B cell (primary cell): ENCODE data around the gene ATP7B. TPM values are rescaled to one million over a fixed set of nuclear protein-coding genes. Genes with fewer than 3 reads are reported as not detected.
"Not testable (repeated sequence)": the region's sequence is repeated elsewhere in the genome, so short reads cannot be mapped to it uniquely, and the experiment has no call there.

Experiments used
- ATAC-seq: fragments of 200-7000 bp; cut with Tn5 transposase; one replicate; pipeline ENCODE4 v1.10.0; 2021; ENCODE audit warnings: low read depth, mild to moderate bottlenecking, moderate number of reproducible peaks, moderate library complexity
- CTCF ChIA-PET: fragments of 350-600 bp; sonication (Branson Sonifier 250); formaldehyde crosslinking; loops from one replicate; lab custom pipeline; 2021; ENCODE audit warnings: antibody characterized with exemption, inconsistent platforms; lab: Charles Lee
- POLR2A ChIA-PET: fragments of 350-600 bp; sonication (Branson Sonifier 250); formaldehyde crosslinking; loops from one replicate; lab custom pipeline; 2021; ENCODE audit warnings: antibody characterized with exemption; lab: Charles Lee
- DNase-seq: peaks from one replicate; pipeline ENCODE4 v3.0.0; 2013
- H2AFZ ChIP-seq: 2 replicates; pipeline ENCODE4 v1.6.1; 2012; ENCODE audit warnings: mild to moderate bottlenecking, low read depth, low read length; ENCODE audit not compliant: insufficient read depth, poor library complexity, severe bottlenecking
- H3K27ac ChIP-seq, 2 donors: 1 replicate in 1 of 2; 2 replicates in 1 of 2; pipeline ENCODE4 v1.5.1; 2012 to 2013; ENCODE audit warnings: low read length in 2 of 2, mild to moderate bottlenecking in 2 of 2, moderate library complexity in 1 of 2
- H3K27me3 ChIP-seq, 4 experiments: fragments of 200-600 bp in 1 of 4; sonication (generic) in 1 of 4; replicated peaks in 1 of 4; 1 replicate in 2 of 4; 2 replicates in 2 of 4; pipeline versions ENCODE4 v1.6.1 to v1.7.0; 2013 to 2016; ENCODE audit warnings: low read length in 3 of 4, mild to moderate bottlenecking in 2 of 4, mixed read lengths in 1 of 4, moderate library complexity in 1 of 4; ENCODE audit not compliant: insufficient read depth in 4 of 4, control insufficient read depth in 3 of 4; ENCODE audit errors: control extremely low read depth in 1 of 4
- H3K36me3 ChIP-seq, 2 experiments: replicated peaks in 1 of 2; 1 replicate in 1 of 2; 2 replicates in 1 of 2; pipeline versions ENCODE4 v1.6.1 to v1.7.1; 2013; ENCODE audit warnings: low read length in 1 of 2; ENCODE audit not compliant: insufficient read depth in 2 of 2, control insufficient read depth in 1 of 2; ENCODE audit errors: control extremely low read depth in 1 of 2, extremely low read depth in 1 of 2
- H3K4me1 ChIP-seq, 2 donors: fragments of 200-600 bp in 1 of 2; sonication (generic) in 1 of 2; 1 replicate in 1 of 2; 2 replicates in 1 of 2; pipeline versions ENCODE4 v1.5.1 to v1.6.1; 2013 to 2017; ENCODE audit warnings: low read length in 2 of 2; ENCODE audit not compliant: control insufficient read depth in 2 of 2, insufficient read depth in 2 of 2
- H3K4me2 ChIP-seq: replicated peaks from 2 replicates; pipeline ENCODE3; 2012; ENCODE audit warnings: mild to moderate bottlenecking, low read depth, low read length; ENCODE audit not compliant: poor library complexity, severe bottlenecking
- H3K4me3 ChIP-seq, 5 experiments: fragments of 200-600 bp in 1 of 5; sonication (generic) in 1 of 5; 1 replicate in 3 of 5; 2 replicates in 2 of 5; pipeline versions ENCODE4 v1.5.1 to v1.7.0; 2011 to 2016; ENCODE audit warnings: low read length in 4 of 5, mild to moderate bottlenecking in 4 of 5, low read depth in 2 of 5, control low read depth in 1 of 5, moderate library complexity in 1 of 5; ENCODE audit not compliant: insufficient read depth in 1 of 5; ENCODE audit errors: control extremely low read depth in 1 of 5, extremely low read depth in 1 of 5
- H3K79me2 ChIP-seq: fragments of 200-600 bp; sonication (generic); one replicate; pipeline ENCODE4 v1.6.0; 2016; ENCODE audit warnings: low read length; ENCODE audit not compliant: control insufficient read depth, insufficient read depth
- H3K9ac ChIP-seq: fragments of 200-600 bp; sonication (generic); 2 replicates; pipeline ENCODE4 v1.6.1; 2017; ENCODE audit warnings: mild to moderate bottlenecking, low read length, moderate library complexity
- H3K9me3 ChIP-seq, 3 donors: one replicate each; pipeline versions ENCODE4 v1.6.1 to v1.7.1; 2013; ENCODE audit warnings: low read length in 2 of 3; ENCODE audit not compliant: control insufficient read depth in 2 of 3, insufficient read depth in 1 of 3; ENCODE audit errors: control extremely low read depth in 1 of 3
- H4K20me1 ChIP-seq: 2 replicates; pipeline ENCODE4 v1.6.0; 2012; ENCODE audit warnings: mild to moderate bottlenecking, low read length; ENCODE audit not compliant: insufficient read depth, control insufficient read depth, poor library complexity, severe bottlenecking
- H3K27ac Mint-ChIP-seq: one replicate; pipeline ENCODE4 v1.8.0; 2021; ENCODE audit warnings: mixed read lengths
- H3K27me3 Mint-ChIP-seq: one replicate; pipeline ENCODE4 v1.8.0; 2021; ENCODE audit warnings: mixed read lengths
- H3K4me1 Mint-ChIP-seq: one replicate; pipeline ENCODE4 v1.8.0; 2021; ENCODE audit warnings: mixed read lengths
- H3K4me3 Mint-ChIP-seq: one replicate; pipeline ENCODE4 v1.8.0; 2021; ENCODE audit warnings: mixed read lengths
- H3K9me3 Mint-ChIP-seq: one replicate; pipeline ENCODE4 v1.8.0; 2022; ENCODE audit warnings: mixed read lengths; ENCODE audit not compliant: insufficient read depth
- CTCF ChIP-seq: fragments of 200-600 bp; IDR thresholded peaks from one replicate; pipeline ENCODE4 v1.8.0; 2022; ENCODE audit warnings: antibody characterized with exemption, mild to moderate bottlenecking
- EZH2 ChIP-seq: IDR thresholded peaks from 2 replicates; pipeline ENCODE4 v1.6.1; 2012; ENCODE audit warnings: borderline replicate concordance, low read depth, mild to moderate bottlenecking, moderate library complexity, low read length; ENCODE audit not compliant: insufficient read depth, poor library complexity, severe bottlenecking
- WGBS: methylation state at CpG from one replicate; pipeline ENCODE4 v1.1.5; 2013; ENCODE audit warnings: missing lambda C conversion rate; ENCODE audit not compliant: insufficient coverage; 5-methylcytosine and 5-hydroxymethylcytosine counted together
- intact Hi-C: fragments of 100-400 bp; cut with micrococcal nuclease; formaldehyde crosslinking; loops from one replicate; pipeline ENCODE4 v1.10.0; 2022
- polyA plus RNA-seq: library from polyadenylated mRNA; depleted of rRNA; stranded (reverse); fragments of >200 nt; gene quantifications from 2 replicates; pipeline ENCODE4 v1.2.3, GENCODE V29; 2012
- total RNA-seq, 2 donors: library from RNA; stranded (reverse); fragments of 120-200 nt in 1 of 2; gene quantifications; 1 replicate in 1 of 2; 2 replicates in 1 of 2; pipeline versions ENCODE4 v1.2.3 to v1.2.4, GENCODE V29; 2013 to 2022

Gene ATP7B
- total and polyA plus RNA-seq, 2 donors (not counting 1 experiment from before 2014, with no cell fraction given) = 0.10 to 0.91 TPM

GRCh38 chr13:52033039-52033438 is 21.8 kb upstream of the ATP7B start:
- ChIA-PET POLR2A (no interaction called here), CTCF (no interaction called here)
- Histone ChIP-seq H3K4me3 (no peak overlapping the region), H3K36me3 (peaks cover 0 to 16% of the 10 kb centered on the region in 2 experiments), H3K9me3 (no peaks in the 10 kb centered on the region), H3K4me2 (no peak overlapping the region), H4K20me1 (peaks cover 9% of the 10 kb centered on the region), H3K79me2 (no peaks in the 10 kb centered on the region), H3K27me3 (no peaks in the 10 kb centered on the region), H3K27ac (no peak overlapping the region), H3K4me1 (no peaks in the 10 kb centered on the region), H3K9ac (no peak overlapping the region), H2AFZ (no peak overlapping the region)
- Mint-ChIP-seq H3K27me3 (no peaks in the 10 kb centered on the region), H3K27ac (no peak overlapping the region), H3K4me1 (peaks cover 7% of the 10 kb centered on the region), H3K4me3 (no peak overlapping the region), H3K9me3 (no peaks in the 10 kb centered on the region)
- TF ChIP-seq CTCF (no peak), EZH2 (no peak)
- no peak for DNase-seq
- intact Hi-C loops = no loop called here
- WGBS = 100% methylated on average over 2 of the region's 2 CpGs
- no peak for ATAC-seq

- DNase-seq, intact Hi-C loops, H3K4me1 ChIP-seq, H3K27me3 Mint-ChIP-seq, H2AFZ ChIP-seq, H3K9me3 ChIP-seq, H3K27ac Mint-ChIP-seq, H3K27me3 ChIP-seq, H3K9me3 Mint-ChIP-seq, H3K4me3 Mint-ChIP-seq, H3K27ac ChIP-seq, H3K4me3 ChIP-seq, H3K9ac ChIP-seq, H3K4me2 ChIP-seq, POLR2A ChIA-PET, ATAC-seq: not testable (repeated sequence)
- CTCF ChIA-PET = interaction anchor here (1.4 kb wide), 1 partner anchor 9 kb away, joined by 3 read pairs; no protein-coding TSS in a partner anchor
- 100% methylated on average over 2 of the region's 6 CpGs for WGBS
- H3K36me3 ChIP-seq = peaks cover 0 to 29% of the 10 kb centered on the region in 2 experiments
- peaks cover 19% of the 10 kb centered on the region for H4K20me1 ChIP-seq
- H3K79me2 ChIP-seq = peaks cover 18% of the 10 kb centered on the region
- H3K4me1 Mint-ChIP-seq = peaks cover 16% of the 10 kb centered on the region
Observed at GRCh38 chr13:52030401-52030800, 19.2 kb upstream of the ATP7B start.
